HepG2 (cell line): ENCODE results near the gene PBX2. TPM values are rescaled to one million over a fixed set of nuclear protein-coding genes. Genes with fewer than 3 reads are reported as not detected.
A peak's percentile ranks its signal among the peaks of the same experiment; 100 is the strongest.

Source experiments
- ATF1 ChIP-seq: IDR thresholded peaks from 2 replicates; pipeline ENCODE4 v1.6.1; 2016; ENCODE audit warnings: mild to moderate bottlenecking, control low read depth
- CENPX ChIP-seq: sonication (generic); formaldehyde crosslinking; IDR thresholded peaks from 2 replicates; pipeline ENCODE4 v1.9.0; 2021; ENCODE audit warnings: mild to moderate bottlenecking, missing genetic modification reagents, moderate library complexity
- ELF1 ChIP-seq: sonication (generic); formaldehyde crosslinking; IDR thresholded peaks from 2 replicates; pipeline ENCODE4 v1.4.0; 2020; ENCODE audit warnings: missing genetic modification reagents
- FOXM1 ChIP-seq: sonication (generic); formaldehyde crosslinking; IDR thresholded peaks from 2 replicates; pipeline ENCODE4 v1.5.0; 2020; ENCODE audit warnings: missing genetic modification reagents
- HMG20A ChIP-seq: IDR thresholded peaks from 2 replicates; pipeline ENCODE4 v1.6.1; 2016; ENCODE audit warnings: borderline replicate concordance
- KLF9 ChIP-seq: IDR thresholded peaks from 2 replicates; pipeline ENCODE4 v1.6.1; 2016; ENCODE audit warnings: low read depth
- MAFF ChIP-seq: IDR thresholded peaks from 2 replicates; pipeline ENCODE4 v1.6.1; 2011; ENCODE audit warnings: low read depth, low read length, improper control_type of control experiment
- POLR2AphosphoS2 ChIP-seq: IDR thresholded peaks from 2 replicates; pipeline ENCODE4 v1.6.1; 2011; ENCODE audit warnings: low read depth, low read length, improper control_type of control experiment
- PTBP1 ChIP-seq: fragments of 200-400 bp; formaldehyde crosslinking; IDR thresholded peaks from 2 replicates; pipeline ENCODE4 v1.6.1; 2018; ENCODE audit warnings: low read length, low read depth; ENCODE audit not compliant: poor library complexity, severe bottlenecking
- SUZ12 ChIP-seq: fragments of 150-350 bp; IDR thresholded peaks from 2 replicates; pipeline ENCODE4 v1.6.1; 2014; ENCODE audit warnings: low read depth, low read length
- TARDBP ChIP-seq: sonication (generic); formaldehyde crosslinking; IDR thresholded peaks from 2 replicates; pipeline ENCODE4 v1.8.0; 2022; ENCODE audit warnings: mild to moderate bottlenecking, missing genetic modification reagents
- XRCC5 ChIP-seq: fragments of 200-400 bp; formaldehyde crosslinking; optimal IDR thresholded peaks from 2 replicates; pipeline ENCODE3; 2017; ENCODE audit warnings: mild to moderate bottlenecking, low read length
- ZNF235 ChIP-seq: sonication (generic); formaldehyde crosslinking; IDR thresholded peaks from 2 replicates; pipeline ENCODE4 v1.8.1; 2023; ENCODE audit warnings: mild to moderate bottlenecking, missing genetic modification reagents, borderline replicate concordance
- ZNF460 ChIP-seq: sonication (generic); formaldehyde crosslinking; IDR thresholded peaks from 2 replicates; pipeline ENCODE4 v1.5.1; 2020; ENCODE audit warnings: missing genetic modification reagents, mild to moderate bottlenecking, borderline replicate concordance
- ZNF547 ChIP-seq: sonication (generic); formaldehyde crosslinking; IDR thresholded peaks from 2 replicates; pipeline ENCODE4 v1.5.1; 2020; ENCODE audit warnings: mild to moderate bottlenecking, missing genetic modification reagents
- ZNF572 ChIP-seq: sonication (generic); formaldehyde crosslinking; IDR thresholded peaks from 2 replicates; pipeline ENCODE4 v1.5.1; 2020; ENCODE audit warnings: mild to moderate bottlenecking, missing genetic modification reagents
- ZNF660 ChIP-seq: sonication (generic); formaldehyde crosslinking; IDR thresholded peaks from 2 replicates; pipeline ENCODE4 v1.5.1; 2020; ENCODE audit warnings: mild to moderate bottlenecking, low read depth, missing genetic modification reagents, borderline replicate concordance
- ZNF737 ChIP-seq: sonication (generic); formaldehyde crosslinking; IDR thresholded peaks from 2 replicates; pipeline ENCODE4 v1.5.0; 2020; ENCODE audit warnings: missing genetic modification reagents, mild to moderate bottlenecking, borderline replicate concordance
- ZNF839 ChIP-seq: sonication (generic); formaldehyde crosslinking; IDR thresholded peaks from 2 replicates; pipeline ENCODE4 v1.4.0; 2020; ENCODE audit warnings: missing genetic modification reagents, mild to moderate bottlenecking, borderline replicate concordance
- ZSCAN25 ChIP-seq: sonication (generic); formaldehyde crosslinking; IDR thresholded peaks from 2 replicates; pipeline ENCODE4 v1.8.0; 2022; ENCODE audit warnings: mild to moderate bottlenecking, missing genetic modification reagents
- polyA plus RNA-seq, 8 experiments: library from polyadenylated mRNA; depleted of rRNA in 3 of 8; stranded (reverse) in 7 of 8; unstranded in 1 of 8; fragments of >200 nt; fragmentation: Illumina TruSeq in 4 of 8; extraction: Trizol in 4 of 8; gene quantifications; 2 replicates each; pipeline versions ENCODE4 v1.2.1 to v1.2.3, GENCODE V29; 2011 to 2016; ENCODE audit warnings: low read depth in 4 of 8, missing spikeins in 1 of 8, mixed read lengths in 1 of 8; ENCODE audit not compliant: insufficient read depth in 1 of 8
- total RNA-seq, 5 experiments: library from RNA; depleted of rRNA; stranded (reverse); fragments of >200 nt; fragmentation: Illumina TruSeq; extraction: Trizol; gene quantifications; 2 replicates each; pipeline ENCODE4 v1.2.3, GENCODE V29; 2016; ENCODE audit warnings: low read depth in 1 of 5
- TF ChIP-seq, protein P1 (sequence below): sonication (generic); formaldehyde crosslinking; IDR thresholded peaks from 2 replicates; pipeline ENCODE4 v1.8.0; 2022; ENCODE audit warnings: missing genetic modification reagents, mild to moderate bottlenecking, inconsistent platforms, borderline replicate concordance
- TF ChIP-seq, protein P2 (sequence below): sonication (generic); IDR thresholded peaks from 2 replicates; pipeline ENCODE4 v1.6.1; 2016; ENCODE audit warnings: low read depth, borderline replicate concordance
- TF ChIP-seq, protein P3 (sequence below): sonication (generic); formaldehyde crosslinking; IDR thresholded peaks from 2 replicates; pipeline ENCODE4 v1.4.0; 2020; ENCODE audit warnings: missing genetic modification reagents
- TF ChIP-seq, protein P4 (sequence below): sonication (generic); formaldehyde crosslinking; IDR thresholded peaks from 2 replicates; pipeline ENCODE4 v1.8.1; 2023; ENCODE audit warnings: mild to moderate bottlenecking, missing genetic modification reagents
- TF ChIP-seq, protein P5 (sequence below): IDR thresholded peaks from 2 replicates; pipeline ENCODE4 v1.6.1; 2016; ENCODE audit warnings: low read depth, borderline replicate concordance
- TF ChIP-seq, protein P6 (sequence below): IDR thresholded peaks from 2 replicates; pipeline ENCODE4 v1.6.1; 2016; ENCODE audit warnings: missing biosample characterization, missing genetic modification reagents, low read depth

PBX2 gene
- total and polyA plus RNA-seq, 2 of the 13 experiments (the other 11 are each of a cell fraction or from before 2014, with no cell fraction given), result 42.3 to 77.8 TPM

DNA sequence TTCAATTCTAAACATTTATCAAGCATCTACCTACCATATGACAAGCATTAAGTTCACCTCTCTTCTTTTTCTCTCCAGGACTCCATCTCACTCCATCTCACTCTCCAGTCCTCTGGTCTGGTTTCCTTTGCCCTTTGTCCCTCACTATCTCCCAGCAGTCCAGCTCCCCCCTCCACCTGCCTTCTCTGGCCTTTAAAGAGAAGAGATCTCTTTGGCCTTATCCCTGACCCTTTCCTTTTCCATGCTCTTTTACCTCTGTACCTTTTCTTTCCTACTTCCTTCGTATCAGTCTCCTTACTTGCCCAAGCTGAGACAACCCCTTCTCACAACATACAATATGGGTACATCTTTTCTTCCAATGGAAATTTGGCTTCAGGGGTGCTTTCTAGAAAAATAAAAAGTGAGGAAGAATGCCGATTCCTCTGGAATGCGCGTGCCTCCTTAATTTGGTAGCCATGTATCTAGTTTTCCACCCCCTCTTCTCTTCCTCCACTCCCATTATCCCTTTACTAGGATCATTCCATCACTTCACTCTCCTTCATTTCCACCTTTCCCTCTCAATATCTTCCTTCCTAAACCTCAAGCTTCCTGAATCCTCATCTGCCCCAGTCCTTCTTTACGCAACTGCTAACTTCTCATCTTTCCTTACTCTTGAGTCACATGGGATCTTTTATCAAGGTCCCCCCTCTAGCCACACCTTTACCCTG is 13.4 kb downstream of the PBX2 start (continued):
- TF ChIP-seq, protein P1, sequence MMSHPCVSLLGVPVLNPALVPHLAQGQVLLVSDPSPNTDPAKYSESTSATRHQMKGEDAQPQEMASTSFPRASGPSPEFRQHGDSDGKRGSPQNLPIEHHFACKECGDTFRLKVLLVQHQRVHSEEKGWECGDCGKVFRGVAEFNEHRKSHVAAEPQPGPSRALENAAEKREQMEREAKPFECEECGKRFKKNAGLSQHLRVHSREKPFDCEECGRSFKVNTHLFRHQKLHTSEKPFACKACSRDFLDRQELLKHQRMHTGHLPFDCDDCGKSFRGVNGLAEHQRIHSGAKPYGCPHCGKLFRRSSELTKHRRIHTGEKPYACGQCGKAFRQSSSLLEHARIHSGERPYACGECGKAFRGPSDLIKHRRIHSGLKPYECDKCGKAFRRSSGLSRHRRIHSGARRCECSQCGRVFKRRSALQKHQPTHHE, result no peak
- TF ChIP-seq ATF1 (CRISPR knock-in tag) (peak; percentile 10; the same call in 1 of the 2 replicates), KLF9 (CRISPR knock-in tag) (no peak), FOXM1 (CRISPR knock-in tag) (no peak), ZNF839 (CRISPR knock-in tag) (no peak), TARDBP (CRISPR knock-in tag) (0 out of 2 replicates have a peak, but pooled peaks have one; percentile 6), POLR2AphosphoS2 (no peak), HMG20A (CRISPR knock-in tag) (no peak), SUZ12 (no peak), MAFF (no peak), ZNF547 (CRISPR knock-in tag) (no peak), ZNF737 (CRISPR knock-in tag) (no peak), ZNF572 (CRISPR knock-in tag) (no peak), XRCC5 (no peak), ZSCAN25 (CRISPR knock-in tag) (no peak), CENPX (no peak), ELF1 (CRISPR knock-in tag) (no peak), ZNF235 (no peak), PTBP1 (no peak), ZNF660 (CRISPR knock-in tag) (no peak), ZNF460 (CRISPR knock-in tag) (no peak)
- TF ChIP-seq, protein P2, sequence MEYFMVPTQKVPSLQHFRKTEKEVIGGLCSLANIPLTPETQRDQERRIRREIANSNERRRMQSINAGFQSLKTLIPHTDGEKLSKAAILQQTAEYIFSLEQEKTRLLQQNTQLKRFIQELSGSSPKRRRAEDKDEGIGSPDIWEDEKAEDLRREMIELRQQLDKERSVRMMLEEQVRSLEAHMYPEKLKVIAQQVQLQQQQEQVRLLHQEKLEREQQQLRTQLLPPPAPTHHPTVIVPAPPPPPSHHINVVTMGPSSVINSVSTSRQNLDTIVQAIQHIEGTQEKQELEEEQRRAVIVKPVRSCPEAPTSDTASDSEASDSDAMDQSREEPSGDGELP, result no peak
- TF ChIP-seq, protein P3, sequence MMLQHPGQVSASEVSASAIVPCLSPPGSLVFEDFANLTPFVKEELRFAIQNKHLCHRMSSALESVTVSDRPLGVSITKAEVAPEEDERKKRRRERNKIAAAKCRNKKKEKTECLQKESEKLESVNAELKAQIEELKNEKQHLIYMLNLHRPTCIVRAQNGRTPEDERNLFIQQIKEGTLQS (CRISPR knock-in tag), result no peak
- TF ChIP-seq, protein P4, sequence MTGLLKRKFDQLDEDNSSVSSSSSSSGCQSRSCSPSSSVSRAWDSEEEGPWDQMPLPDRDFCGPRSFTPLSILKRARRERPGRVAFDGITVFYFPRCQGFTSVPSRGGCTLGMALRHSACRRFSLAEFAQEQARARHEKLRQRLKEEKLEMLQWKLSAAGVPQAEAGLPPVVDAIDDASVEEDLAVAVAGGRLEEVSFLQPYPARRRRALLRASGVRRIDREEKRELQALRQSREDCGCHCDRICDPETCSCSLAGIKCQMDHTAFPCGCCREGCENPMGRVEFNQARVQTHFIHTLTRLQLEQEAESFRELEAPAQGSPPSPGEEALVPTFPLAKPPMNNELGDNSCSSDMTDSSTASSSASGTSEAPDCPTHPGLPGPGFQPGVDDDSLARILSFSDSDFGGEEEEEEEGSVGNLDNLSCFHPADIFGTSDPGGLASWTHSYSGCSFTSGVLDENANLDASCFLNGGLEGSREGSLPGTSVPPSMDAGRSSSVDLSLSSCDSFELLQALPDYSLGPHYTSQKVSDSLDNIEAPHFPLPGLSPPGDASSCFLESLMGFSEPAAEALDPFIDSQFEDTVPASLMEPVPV (CRISPR knock-in tag), result no peak
- TF ChIP-seq, protein P5, sequence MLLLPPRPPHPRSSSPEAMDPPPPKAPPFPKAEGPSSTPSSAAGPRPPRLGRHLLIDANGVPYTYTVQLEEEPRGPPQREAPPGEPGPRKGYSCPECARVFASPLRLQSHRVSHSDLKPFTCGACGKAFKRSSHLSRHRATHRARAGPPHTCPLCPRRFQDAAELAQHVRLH (CRISPR knock-in tag), result no peak
- TF ChIP-seq, protein P6, sequence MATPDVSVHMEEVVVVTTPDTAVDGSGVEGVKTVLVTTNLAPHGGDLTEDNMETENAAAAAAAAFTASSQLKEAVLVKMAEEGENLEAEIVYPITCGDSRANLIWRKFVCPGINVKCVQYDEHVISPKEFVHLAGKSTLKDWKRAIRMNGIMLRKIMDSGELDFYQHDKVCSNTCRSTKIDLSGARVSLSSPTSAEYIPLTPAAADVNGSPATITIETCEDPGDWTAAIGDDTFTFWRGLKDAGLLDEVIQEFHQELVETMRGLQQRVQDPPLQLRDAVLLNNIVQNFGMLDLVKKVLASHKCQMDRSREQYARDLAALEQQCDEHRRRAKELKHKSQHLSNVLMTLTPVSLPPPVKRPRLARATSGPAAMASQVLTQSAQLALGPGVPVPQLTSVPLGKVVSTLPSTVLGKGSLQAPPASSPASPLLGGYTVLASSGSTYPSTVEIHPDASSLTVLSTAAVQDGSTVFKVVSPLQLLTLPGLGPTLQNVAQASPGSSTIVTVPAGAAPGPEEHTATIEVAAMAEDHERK (CRISPR knock-in tag), result no peak
